Stimulated activated memory B cell treated with anti-CD40 and anti-IgM and Interleukin-4, amounts not matched to agents 10 μg/mL and 1 μg/mL and 100 μg/mL, for 72 hours (primary cell): ENCODE data around the gene TRERF1.

ENCODE experiments used
- ATAC-seq: fragments of 150-1000 bp; cut with Tn5 transposase; 2 replicates; pipeline ENCODE4 v1.10.0; 2021
- H3K27ac Mint-ChIP-seq: one replicate; pipeline ENCODE4 v1.8.0; 2022; ENCODE audit warnings: mild to moderate bottlenecking, mixed read lengths
- H3K27me3 Mint-ChIP-seq: one replicate; pipeline ENCODE4 v1.8.0; 2022; ENCODE audit warnings: mixed read lengths
- H3K36me3 Mint-ChIP-seq: one replicate; pipeline ENCODE4 v1.8.0; 2022; ENCODE audit warnings: mixed read lengths
- H3K4me1 Mint-ChIP-seq: one replicate; pipeline ENCODE4 v1.8.0; 2022; ENCODE audit warnings: mixed read lengths
- H3K4me3 Mint-ChIP-seq: one replicate; pipeline ENCODE4 v1.8.0; 2022; ENCODE audit warnings: mild to moderate bottlenecking, moderate library complexity, mixed read lengths
- H3K9me3 Mint-ChIP-seq: one replicate; pipeline ENCODE4 v1.8.0; 2022; ENCODE audit warnings: mixed read lengths

TRERF1 gene

DNA sequence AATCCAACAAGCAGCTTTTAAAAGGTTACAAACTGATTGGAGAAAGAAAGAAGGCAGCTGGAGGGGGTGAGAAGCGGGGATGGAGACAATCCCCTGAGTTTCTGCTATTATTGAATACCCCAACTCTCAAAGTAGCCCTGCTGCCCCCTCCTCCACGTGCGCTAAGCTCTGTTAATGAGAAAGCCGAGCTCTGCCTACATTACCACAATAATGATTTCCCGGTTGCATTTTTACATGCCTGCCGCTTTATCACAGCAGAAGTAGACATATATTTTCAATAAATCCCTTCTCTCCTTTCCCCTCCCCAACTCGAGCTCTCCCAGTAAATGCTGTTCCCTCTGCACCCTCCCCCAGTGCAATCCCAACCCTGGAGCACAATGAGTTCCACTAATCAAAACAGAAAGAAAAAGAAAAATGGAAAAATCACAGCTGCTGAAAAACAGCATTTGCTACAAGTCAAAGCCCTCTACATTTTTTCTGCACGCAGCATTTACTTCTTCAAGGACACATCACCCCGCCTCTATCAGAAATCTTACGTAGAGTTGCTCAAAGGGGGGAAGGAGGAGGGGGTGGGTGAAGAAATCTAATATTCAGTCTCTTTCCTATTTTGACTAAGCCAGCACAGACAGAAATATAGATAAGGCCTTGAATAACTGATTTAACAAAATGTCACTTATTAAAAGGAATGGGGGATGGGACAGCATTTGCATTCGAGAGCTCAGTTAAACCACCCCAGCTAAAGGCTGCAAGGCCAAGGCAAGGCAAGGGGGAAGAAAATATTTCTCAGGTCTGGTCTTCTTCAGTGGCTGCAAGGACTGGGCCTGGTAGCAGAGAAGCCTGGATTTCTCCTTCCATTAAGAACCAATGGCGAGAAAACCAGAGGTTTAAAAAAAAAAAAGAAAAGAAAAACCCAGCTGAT lies 10.7 kb downstream of the TRERF1 start:
- no peak for ATAC-seq
- Mint-ChIP-seq H3K4me1 (peaks cover 33% of the 10 kb centered on the region), H3K9me3 (no peaks in the 10 kb centered on the region), H3K4me3 (no peak overlapping the region), H3K36me3 (peaks cover 4% of the 10 kb centered on the region), H3K27ac (no peak overlapping the region), H3K27me3 (peaks cover 6% of the 10 kb centered on the region)

DNA sequence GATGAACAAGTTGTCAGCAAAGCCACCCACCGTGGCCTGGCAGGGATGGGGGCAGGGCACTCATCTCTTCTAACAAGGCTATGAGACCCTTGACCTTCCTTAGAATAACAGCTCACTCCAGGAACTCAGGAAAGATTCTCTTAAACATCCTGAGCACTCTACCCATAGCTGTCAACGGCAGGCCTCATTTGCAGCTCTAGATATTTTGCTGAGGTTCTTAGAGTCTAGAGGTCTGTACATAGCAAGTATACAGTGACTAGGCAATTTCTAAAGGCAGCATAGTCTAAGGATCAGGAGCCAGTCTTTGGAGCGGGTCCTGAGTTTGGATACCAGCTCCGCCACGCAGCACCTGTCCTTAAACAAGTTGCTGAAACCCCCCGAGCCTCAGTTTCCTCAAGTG lies 11.7 kb downstream of the TRERF1 start:
- ATAC-seq, result no peak
- Mint-ChIP-seq H3K9me3 (no peaks in the 10 kb centered on the region), H3K27ac (no peak overlapping the region), H3K27me3 (no peaks in the 10 kb centered on the region), H3K4me3 (no peak overlapping the region), H3K36me3 (peaks cover 2% of the 10 kb centered on the region), H3K4me1 (peaks cover 25% of the 10 kb centered on the region)

- no peak overlapping the region for H3K27ac Mint-ChIP-seq
- ATAC-seq, result no peak
Observed at GRCh38 chr6:42436825-42437224, 14.9 kb downstream of the TRERF1 start.

GRCh38 chr6:42434237-42434636 lies 17.5 kb downstream of the TRERF1 start:
- Mint-ChIP-seq H3K27ac (no peak overlapping the region), H3K4me3 (no peak overlapping the region), H3K9me3 (peaks cover 9% of the 10 kb centered on the region), H3K36me3 (peaks cover 28% of the 10 kb centered on the region), H3K4me1 (peaks cover 11% of the 10 kb centered on the region), H3K27me3 (no peaks in the 10 kb centered on the region)
- ATAC-seq, result no peak

More at GRCh38 chr6:42436825-42437224, 14.9 kb downstream of the TRERF1 start:
- Mint-ChIP-seq H3K9me3 (peaks cover 9% of the 10 kb centered on the region), H3K4me1 (peaks cover 18% of the 10 kb centered on the region), H3K27me3 (no peaks in the 10 kb centered on the region), H3K36me3 (peaks cover 23% of the 10 kb centered on the region), H3K4me3 (no peak overlapping the region)

DNA sequence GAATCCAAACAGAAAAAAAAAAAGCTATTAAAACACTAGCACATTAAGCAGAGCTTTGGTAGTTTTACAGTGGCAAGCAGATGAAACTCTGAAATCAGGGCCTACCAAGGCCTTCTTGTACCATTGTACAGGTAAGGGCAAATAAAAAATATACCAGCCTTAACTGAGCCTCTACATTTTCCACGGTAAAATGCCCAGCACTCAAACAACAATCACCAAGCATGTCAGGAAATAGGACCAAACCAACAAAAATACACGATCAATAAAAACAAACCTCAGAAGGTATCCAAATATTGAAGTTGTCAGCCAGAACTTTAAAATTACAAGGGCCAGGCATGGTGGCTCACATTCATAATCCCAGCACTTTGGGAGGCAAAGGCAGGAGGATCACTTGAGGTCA lies 18.3 kb downstream of the TRERF1 start:
- Mint-ChIP-seq H3K27me3 (no peaks in the 10 kb centered on the region), H3K27ac (no peak overlapping the region), H3K9me3 (peaks cover 9% of the 10 kb centered on the region), H3K4me3 (no peak overlapping the region), H3K4me1 (peaks cover 12% of the 10 kb centered on the region), H3K36me3 (peaks cover 28% of the 10 kb centered on the region)
- ATAC-seq, result no peak

DNA sequence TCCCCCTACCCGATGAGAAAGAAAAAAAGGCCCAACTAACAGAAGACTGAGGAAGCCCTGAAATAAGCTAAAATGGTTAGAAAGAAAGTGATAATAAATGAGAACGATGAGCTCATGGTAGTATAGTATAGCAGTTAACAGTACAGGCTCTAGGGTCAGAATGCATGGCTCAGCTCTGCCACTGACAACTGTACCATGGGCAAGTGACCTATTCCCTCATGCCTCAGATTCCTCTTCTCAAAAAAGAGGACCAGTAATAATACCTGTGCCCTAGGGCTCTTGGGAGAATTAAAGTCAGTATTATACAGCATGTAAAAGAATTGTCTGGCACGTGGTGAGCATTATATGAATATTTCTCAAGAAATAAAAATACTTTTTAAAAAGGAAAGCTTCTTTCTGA lies 19.8 kb downstream of the TRERF1 start:
- ATAC-seq, result no peak

GRCh38 chr6:42431356-42431755 lies 20.4 kb downstream of the TRERF1 start:
- Mint-ChIP-seq H3K4me1 (peaks cover 18% of the 10 kb centered on the region), H3K27me3 (no peaks in the 10 kb centered on the region), H3K9me3 (peaks cover 9% of the 10 kb centered on the region), H3K27ac (no peak overlapping the region), H3K4me3 (no peak overlapping the region), H3K36me3 (peaks cover 28% of the 10 kb centered on the region)
- ATAC-seq, result no peak

More for the DNA sequence above, 19.8 kb downstream of the TRERF1 start:
- Mint-ChIP-seq H3K9me3 (peaks cover 9% of the 10 kb centered on the region), H3K36me3 (peaks cover 28% of the 10 kb centered on the region), H3K4me3 (no peak overlapping the region), H3K27me3 (no peaks in the 10 kb centered on the region), H3K27ac (no peak overlapping the region), H3K4me1 (peaks cover 18% of the 10 kb centered on the region)

DNA sequence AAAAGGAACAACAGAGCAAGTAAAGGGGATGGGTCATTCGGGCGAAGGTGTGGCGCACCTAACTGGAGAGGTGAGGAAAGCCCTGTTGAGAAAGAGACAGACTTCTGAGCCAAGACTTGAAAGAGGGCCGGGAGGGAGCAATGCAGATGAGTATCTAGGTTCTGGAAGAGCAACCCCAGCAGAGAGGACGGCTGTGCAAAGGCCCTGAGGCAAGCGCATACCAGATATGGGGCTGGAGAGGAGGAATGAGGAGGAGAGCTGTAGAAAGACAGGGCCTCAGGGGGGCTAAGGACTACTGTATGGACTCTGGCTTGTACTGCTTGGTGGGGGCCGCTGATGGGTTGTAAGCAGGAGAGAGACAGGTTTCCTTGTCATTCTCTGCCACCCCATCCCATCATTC lies 21.9 kb downstream of the TRERF1 start:
- peaks cover 21% of the 10 kb centered on the region for H3K4me1 Mint-ChIP-seq
- H3K36me3 Mint-ChIP-seq, result peaks cover 24% of the 10 kb centered on the region

DNA sequence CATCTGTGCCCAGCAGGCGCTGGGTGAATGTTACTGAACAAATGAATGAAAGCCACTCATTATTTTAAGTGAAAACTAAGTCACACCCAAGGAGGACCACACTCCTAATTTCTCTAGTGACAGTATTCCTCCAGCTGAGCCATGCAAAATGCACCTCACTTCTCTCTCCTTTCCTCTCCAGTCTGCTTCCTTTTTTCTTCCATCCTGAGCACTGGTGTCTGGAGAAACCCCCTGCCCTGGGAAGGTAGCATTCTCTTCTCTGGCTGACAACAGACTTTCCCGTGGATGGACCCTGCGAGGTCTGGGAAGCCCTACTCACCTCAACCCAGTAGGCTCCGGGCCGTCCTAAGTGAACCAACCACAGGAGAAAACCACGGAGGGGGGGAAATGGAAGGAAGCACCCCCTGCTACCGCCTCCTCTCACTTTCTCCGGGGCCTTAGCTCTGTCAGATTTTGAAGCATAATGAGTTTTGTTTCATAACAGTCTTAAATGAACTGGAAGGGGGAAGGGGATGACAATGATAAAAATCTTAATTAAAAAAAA lies 22.6 kb downstream of the TRERF1 start:
- no peak overlapping the region for H3K4me3 Mint-ChIP-seq
- no peak overlapping the region for H3K27ac Mint-ChIP-seq
- H3K4me1 Mint-ChIP-seq, result peaks cover 26% of the 10 kb centered on the region
- peaks cover 4% of the 10 kb centered on the region for H3K9me3 Mint-ChIP-seq
- ATAC-seq, result no peak
- H3K36me3 Mint-ChIP-seq, result peaks cover 18% of the 10 kb centered on the region
- no peaks in the 10 kb centered on the region for H3K27me3 Mint-ChIP-seq

More for the DNA sequence above, 21.9 kb downstream of the TRERF1 start:
- no peaks in the 10 kb centered on the region for H3K27me3 Mint-ChIP-seq
- no peak for ATAC-seq
- H3K4me3 Mint-ChIP-seq, result no peak overlapping the region
- peaks cover 9% of the 10 kb centered on the region for H3K9me3 Mint-ChIP-seq
- H3K27ac Mint-ChIP-seq, result no peak overlapping the region

DNA sequence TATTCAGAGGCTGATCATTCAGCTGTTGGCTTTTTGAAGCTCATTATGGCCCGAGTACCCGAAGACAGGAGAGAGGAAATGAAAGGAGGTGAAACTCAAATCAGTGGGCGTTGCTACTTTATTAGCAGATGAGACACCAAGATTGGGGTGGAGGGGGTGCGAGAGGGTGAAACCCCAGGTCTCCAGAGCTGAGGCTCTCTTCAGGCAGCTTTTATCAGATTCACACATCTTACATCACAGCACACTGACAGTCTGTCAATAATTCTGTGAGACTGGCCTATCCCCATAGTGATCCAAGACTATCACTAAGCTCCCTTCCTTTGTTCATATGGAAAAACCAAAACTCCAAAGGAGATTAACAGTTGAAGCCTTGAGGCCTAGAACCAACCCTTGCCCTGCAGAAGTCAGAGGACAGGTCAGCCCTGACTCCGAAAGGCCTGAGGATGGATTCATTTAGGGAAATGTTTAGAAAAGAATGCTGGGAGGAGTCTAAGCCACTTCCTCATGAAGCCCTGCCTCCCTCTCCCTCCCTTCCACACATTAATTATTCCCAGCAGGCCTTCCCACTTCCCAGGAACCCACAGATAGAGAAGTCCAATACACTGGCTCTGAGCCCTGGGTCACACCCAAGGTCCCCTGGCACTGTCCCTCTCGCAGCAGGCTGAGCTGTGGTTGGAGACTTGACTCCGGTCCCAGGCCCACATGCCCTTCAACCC lies 23.2 kb downstream of the TRERF1 start:
- Mint-ChIP-seq H3K4me1 (peaks cover 31% of the 10 kb centered on the region), H3K27me3 (no peaks in the 10 kb centered on the region), H3K36me3 (peaks cover 12% of the 10 kb centered on the region), H3K27ac (no peak overlapping the region), H3K9me3 (no peaks in the 10 kb centered on the region), H3K4me3 (no peak overlapping the region)
- ATAC-seq, result peak; percentile 76

DNA sequence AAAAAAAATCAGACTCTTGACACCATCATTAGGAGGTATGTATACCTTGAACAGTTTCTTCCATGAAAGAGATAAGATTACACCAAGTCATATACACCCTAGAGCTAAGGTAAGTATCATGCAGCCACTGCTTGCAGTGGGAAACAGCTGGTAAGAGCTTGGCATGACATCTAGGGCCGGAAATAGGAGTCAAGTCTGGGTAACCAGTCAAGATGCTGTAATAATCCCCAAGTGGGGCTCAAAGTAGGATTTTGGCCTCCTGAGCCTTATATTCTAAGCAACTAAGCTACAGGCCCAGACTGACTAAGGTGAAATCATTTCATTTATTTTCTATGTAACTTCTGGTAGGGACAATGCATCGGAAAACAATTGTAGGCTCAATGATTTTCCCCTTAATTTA lies 23.9 kb downstream of the TRERF1 start:
- Mint-ChIP-seq H3K36me3 (peaks cover 6% of the 10 kb centered on the region), H3K27me3 (no peaks in the 10 kb centered on the region), H3K4me3 (no peak overlapping the region), H3K9me3 (no peaks in the 10 kb centered on the region), H3K4me1 (peaks cover 37% of the 10 kb centered on the region), H3K27ac (no peak overlapping the region)
- no peak for ATAC-seq

DNA sequence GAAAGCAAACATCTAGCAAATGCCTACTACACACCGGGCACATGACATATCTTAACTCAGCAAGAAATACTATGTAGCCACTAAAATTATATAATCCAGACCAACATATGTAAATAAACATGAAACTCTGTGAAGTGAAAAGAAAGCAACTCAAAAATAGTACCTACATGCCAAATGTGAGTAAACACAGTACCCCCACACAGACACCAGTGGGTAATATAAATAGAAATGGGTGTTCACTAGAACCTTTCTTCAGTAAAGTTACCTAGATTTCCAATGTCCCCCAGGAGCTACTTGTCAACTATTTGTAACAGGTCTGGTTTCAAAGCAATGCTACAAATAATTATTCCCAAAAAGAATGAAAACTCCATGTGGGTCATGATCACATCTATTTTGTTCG lies 25.5 kb downstream of the TRERF1 start:
- Mint-ChIP-seq H3K36me3 (peaks cover 2% of the 10 kb centered on the region), H3K4me3 (no peak overlapping the region), H3K9me3 (no peaks in the 10 kb centered on the region), H3K27me3 (no peaks in the 10 kb centered on the region), H3K4me1 (peaks cover 40% of the 10 kb centered on the region), H3K27ac (no peak overlapping the region)
- no peak for ATAC-seq

GRCh38 chr6:42424906-42425474 lies 26.7 kb downstream of the TRERF1 start:
- no peak overlapping the region for H3K4me3 Mint-ChIP-seq
- H3K4me1 Mint-ChIP-seq, result peaks cover 40% of the 10 kb centered on the region
- no peaks in the 10 kb centered on the region for H3K9me3 Mint-ChIP-seq
- no peak overlapping the region for H3K27ac Mint-ChIP-seq
- no peaks in the 10 kb centered on the region for H3K36me3 Mint-ChIP-seq
- no peaks in the 10 kb centered on the region for H3K27me3 Mint-ChIP-seq
- no peak for ATAC-seq

DNA sequence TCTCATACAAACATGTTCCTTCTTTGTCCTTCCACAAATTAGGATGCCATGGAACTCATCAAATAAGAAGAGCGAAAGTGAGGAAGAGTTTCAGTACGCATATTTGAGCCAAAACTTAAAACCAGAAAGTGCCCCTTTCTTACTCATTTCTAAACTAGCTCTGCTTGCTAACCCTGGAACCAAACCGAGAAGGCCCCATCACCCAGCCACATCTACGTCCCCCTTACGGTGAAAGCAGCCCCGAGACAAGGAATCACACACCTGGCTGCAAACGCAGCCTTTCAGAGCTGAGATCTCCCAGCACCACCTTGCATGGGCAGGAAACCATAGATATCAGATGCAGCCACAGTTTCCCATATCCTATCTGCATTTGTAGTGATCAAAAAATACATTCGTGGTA lies 28.5 kb downstream of the TRERF1 start:
- Mint-ChIP-seq H3K4me3 (peak overlapping the region; percentile 24), H3K4me1 (peaks cover 26% of the 10 kb centered on the region), H3K9me3 (no peaks in the 10 kb centered on the region), H3K27me3 (no peaks in the 10 kb centered on the region), H3K27ac (peak overlapping the region; percentile 17), H3K36me3 (no peaks in the 10 kb centered on the region)
- peak; percentile 76 for ATAC-seq

- Mint-ChIP-seq H3K36me3 (no peaks in the 10 kb centered on the region), H3K27me3 (no peaks in the 10 kb centered on the region), H3K27ac (no peak overlapping the region), H3K9me3 (no peaks in the 10 kb centered on the region), H3K4me1 (peaks cover 32% of the 10 kb centered on the region), H3K4me3 (no peak overlapping the region)
- no peak for ATAC-seq
Observed at GRCh38 chr6:42420741-42421140, 31.0 kb downstream of the TRERF1 start.
